Neural progenitor cell (in vitro differentiated cells): ENCODE measurements around the gene ANKHD1.

ENCODE experiments used
- EZH2 ChIP-seq: fragments of 200-600 bp; sonication (generic); IDR thresholded peaks from 2 replicates; pipeline ENCODE4 v1.6.1; 2017; ENCODE audit warnings: antibody characterized with exemption, mild to moderate bottlenecking, moderate library complexity
- TF ChIP-seq, protein P1 (sequence below): fragments of 200-600 bp; sonication (generic); IDR thresholded peaks from 2 replicates; pipeline ENCODE4 v1.5.1; 2017; ENCODE audit warnings: antibody characterized with exemption, mild to moderate bottlenecking

DNA sequence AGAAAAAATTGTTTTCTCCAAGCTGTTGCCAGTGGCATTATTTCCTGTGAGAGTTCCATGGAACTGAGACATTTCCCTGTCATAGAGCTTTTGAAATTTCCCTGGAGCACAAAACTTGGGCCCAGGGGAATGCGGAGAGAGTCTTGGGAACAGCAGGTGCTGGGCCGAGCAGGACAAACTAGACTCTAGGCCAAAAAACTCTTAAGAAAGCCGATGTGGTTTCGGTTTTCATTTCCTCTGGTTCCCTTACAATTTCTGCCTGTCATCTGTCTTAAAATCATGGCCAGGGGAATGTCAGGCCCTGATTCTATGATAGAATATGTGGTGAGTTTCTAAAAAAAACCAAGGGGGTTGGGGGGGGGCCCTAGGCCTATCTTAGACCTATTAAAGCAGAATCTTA lies 167.6 kb downstream of the ANKHD1 start:
- TF ChIP-seq, protein P1, sequence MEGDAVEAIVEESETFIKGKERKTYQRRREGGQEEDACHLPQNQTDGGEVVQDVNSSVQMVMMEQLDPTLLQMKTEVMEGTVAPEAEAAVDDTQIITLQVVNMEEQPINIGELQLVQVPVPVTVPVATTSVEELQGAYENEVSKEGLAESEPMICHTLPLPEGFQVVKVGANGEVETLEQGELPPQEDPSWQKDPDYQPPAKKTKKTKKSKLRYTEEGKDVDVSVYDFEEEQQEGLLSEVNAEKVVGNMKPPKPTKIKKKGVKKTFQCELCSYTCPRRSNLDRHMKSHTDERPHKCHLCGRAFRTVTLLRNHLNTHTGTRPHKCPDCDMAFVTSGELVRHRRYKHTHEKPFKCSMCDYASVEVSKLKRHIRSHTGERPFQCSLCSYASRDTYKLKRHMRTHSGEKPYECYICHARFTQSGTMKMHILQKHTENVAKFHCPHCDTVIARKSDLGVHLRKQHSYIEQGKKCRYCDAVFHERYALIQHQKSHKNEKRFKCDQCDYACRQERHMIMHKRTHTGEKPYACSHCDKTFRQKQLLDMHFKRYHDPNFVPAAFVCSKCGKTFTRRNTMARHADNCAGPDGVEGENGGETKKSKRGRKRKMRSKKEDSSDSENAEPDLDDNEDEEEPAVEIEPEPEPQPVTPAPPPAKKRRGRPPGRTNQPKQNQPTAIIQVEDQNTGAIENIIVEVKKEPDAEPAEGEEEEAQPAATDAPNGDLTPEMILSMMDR = no peak
- no peak for TF ChIP-seq EZH2
